Thyroid gland (tissue), 4 donors: ENCODE results near the gene DTNBP1.

Experiments used
- POLR2A ChIP-seq, 2 donors: fragments of 450-650 bp; IDR thresholded peaks; one replicate each; pipeline ENCODE4 v1.6.1; 2017; ENCODE audit warnings: antibody characterized with exemption in 2 of 2, mild to moderate bottlenecking in 2 of 2, moderate library complexity in 1 of 2
- TF ChIP-seq, protein P1 (sequence below), 6 experiments: fragments of 200-600 bp in 3 of 6; fragments of 450-650 bp in 3 of 6; sonication (generic) in 3 of 6; IDR thresholded peaks; one replicate each; pipeline ENCODE4 v1.5.1; 2016 to 2019; ENCODE audit warnings: antibody characterized with exemption in 6 of 6, mild to moderate bottlenecking in 2 of 6, inconsistent platforms in 1 of 6, moderate library complexity in 1 of 6

DNA sequence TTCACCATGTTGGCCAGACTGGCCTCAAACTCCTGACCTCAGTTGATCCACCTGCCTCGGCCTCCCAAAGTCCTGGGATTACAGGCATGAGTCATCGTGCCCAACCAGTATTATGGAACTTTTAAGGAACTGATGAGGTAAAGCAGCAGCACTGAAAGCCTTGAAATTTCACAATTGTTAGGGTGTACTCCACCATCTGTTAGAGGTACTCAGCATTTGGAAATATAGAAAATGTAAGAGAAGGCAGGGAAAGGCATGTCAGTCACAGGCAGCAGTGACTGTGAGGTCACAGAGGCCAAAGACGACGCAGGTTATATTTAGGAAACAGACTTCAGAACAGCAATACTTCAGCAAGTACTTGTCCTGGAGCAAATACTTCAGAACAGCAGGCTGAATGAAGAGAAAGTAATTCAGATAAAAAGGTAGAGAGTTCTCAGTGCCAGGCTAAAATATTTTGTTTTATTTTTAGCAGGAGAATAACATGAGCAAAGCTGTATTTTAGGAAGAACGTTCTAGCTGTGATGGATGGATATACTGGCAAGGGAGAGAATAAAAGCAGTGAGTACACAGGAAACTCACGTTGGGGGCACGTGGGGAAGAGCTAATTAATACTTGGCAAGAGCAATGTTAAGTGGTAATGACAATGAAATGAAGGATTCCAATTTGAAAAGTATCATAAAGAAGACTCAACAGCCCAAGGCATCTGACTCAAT lies 67.2 kb downstream of the DTNBP1 start:
- TF ChIP-seq, protein P1, sequence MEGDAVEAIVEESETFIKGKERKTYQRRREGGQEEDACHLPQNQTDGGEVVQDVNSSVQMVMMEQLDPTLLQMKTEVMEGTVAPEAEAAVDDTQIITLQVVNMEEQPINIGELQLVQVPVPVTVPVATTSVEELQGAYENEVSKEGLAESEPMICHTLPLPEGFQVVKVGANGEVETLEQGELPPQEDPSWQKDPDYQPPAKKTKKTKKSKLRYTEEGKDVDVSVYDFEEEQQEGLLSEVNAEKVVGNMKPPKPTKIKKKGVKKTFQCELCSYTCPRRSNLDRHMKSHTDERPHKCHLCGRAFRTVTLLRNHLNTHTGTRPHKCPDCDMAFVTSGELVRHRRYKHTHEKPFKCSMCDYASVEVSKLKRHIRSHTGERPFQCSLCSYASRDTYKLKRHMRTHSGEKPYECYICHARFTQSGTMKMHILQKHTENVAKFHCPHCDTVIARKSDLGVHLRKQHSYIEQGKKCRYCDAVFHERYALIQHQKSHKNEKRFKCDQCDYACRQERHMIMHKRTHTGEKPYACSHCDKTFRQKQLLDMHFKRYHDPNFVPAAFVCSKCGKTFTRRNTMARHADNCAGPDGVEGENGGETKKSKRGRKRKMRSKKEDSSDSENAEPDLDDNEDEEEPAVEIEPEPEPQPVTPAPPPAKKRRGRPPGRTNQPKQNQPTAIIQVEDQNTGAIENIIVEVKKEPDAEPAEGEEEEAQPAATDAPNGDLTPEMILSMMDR (IDR thresholded peaks at IDR 0.05), result no peak
- TF ChIP-seq POLR2A (IDR thresholded peaks at IDR 0.05), result no peak
